Neural crest cell (in vitro differentiated cells): ENCODE measurements around the gene TMEM252. TPM values are rescaled to one million over a fixed set of nuclear protein-coding genes. Genes with fewer than 3 reads are reported as not detected.

Source experiments
- DNase-seq: peaks from one replicate; pipeline ENCODE4 v3.0.0; 2021; ENCODE audit warnings: low read depth, mixed read lengths, low spot score
- H3K27ac Mint-ChIP-seq: one replicate; pipeline ENCODE4 v1.8.0; 2021; ENCODE audit warnings: mild to moderate bottlenecking, mixed read lengths; ENCODE audit not compliant: unreplicated experiment
- H3K27me3 Mint-ChIP-seq: 2 replicates; pipeline ENCODE4 v1.8.0; 2021; ENCODE audit warnings: low read depth, mild to moderate bottlenecking, mixed read lengths
- H3K36me3 Mint-ChIP-seq: 2 replicates; pipeline ENCODE4 v1.8.0; 2021; ENCODE audit warnings: low read depth, mild to moderate bottlenecking, mixed read lengths
- H3K4me1 Mint-ChIP-seq: 2 replicates; pipeline ENCODE4 v1.8.0; 2021; ENCODE audit warnings: mixed read lengths
- H3K4me3 Mint-ChIP-seq: one replicate; pipeline ENCODE4 v1.8.0; 2021; ENCODE audit warnings: mild to moderate bottlenecking, mixed read lengths
- H3K9me3 Mint-ChIP-seq: 2 replicates; pipeline ENCODE4 v1.8.0; 2021; ENCODE audit warnings: mixed read lengths
- total RNA-seq: library from RNA; stranded (reverse); gene quantifications from 2 replicates; pipeline ENCODE4 v1.2.1, GENCODE V29; 2021
- TF ChIP-seq, protein P1 (sequence below): fragments of 200-600 bp; sonication (generic); conservative IDR thresholded peaks from 2 replicates; pipeline ENCODE4 v1.5.0; 2021; ENCODE audit warnings: antibody characterized with exemption, mild to moderate bottlenecking

Gene TMEM252
- total RNA-seq, 1 donor from 2014 or later = not detected

GRCh38 chr9:68577774-68578591 lies 37.3 kb upstream of the TMEM252 start:
- Mint-ChIP-seq H3K27me3 (peaks cover 11% of the 10 kb centered on the region), H3K36me3 (no peaks in the 10 kb centered on the region), H3K4me1 (no peaks in the 10 kb centered on the region), H3K27ac (no peak overlapping the region), H3K4me3 (no peak overlapping the region), H3K9me3 (no peaks in the 10 kb centered on the region)
- TF ChIP-seq, protein P1, sequence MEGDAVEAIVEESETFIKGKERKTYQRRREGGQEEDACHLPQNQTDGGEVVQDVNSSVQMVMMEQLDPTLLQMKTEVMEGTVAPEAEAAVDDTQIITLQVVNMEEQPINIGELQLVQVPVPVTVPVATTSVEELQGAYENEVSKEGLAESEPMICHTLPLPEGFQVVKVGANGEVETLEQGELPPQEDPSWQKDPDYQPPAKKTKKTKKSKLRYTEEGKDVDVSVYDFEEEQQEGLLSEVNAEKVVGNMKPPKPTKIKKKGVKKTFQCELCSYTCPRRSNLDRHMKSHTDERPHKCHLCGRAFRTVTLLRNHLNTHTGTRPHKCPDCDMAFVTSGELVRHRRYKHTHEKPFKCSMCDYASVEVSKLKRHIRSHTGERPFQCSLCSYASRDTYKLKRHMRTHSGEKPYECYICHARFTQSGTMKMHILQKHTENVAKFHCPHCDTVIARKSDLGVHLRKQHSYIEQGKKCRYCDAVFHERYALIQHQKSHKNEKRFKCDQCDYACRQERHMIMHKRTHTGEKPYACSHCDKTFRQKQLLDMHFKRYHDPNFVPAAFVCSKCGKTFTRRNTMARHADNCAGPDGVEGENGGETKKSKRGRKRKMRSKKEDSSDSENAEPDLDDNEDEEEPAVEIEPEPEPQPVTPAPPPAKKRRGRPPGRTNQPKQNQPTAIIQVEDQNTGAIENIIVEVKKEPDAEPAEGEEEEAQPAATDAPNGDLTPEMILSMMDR = no peak
- DNase-seq = no peak

- Mint-ChIP-seq H3K36me3 (no peaks in the 10 kb centered on the region), H3K27me3 (peaks cover 16% of the 10 kb centered on the region), H3K27ac (no peak overlapping the region), H3K9me3 (no peaks in the 10 kb centered on the region), H3K4me1 (no peaks in the 10 kb centered on the region), H3K4me3 (no peak overlapping the region)
- TF ChIP-seq, protein P1 = no peak
- DNase-seq = no peak
Measured at GRCh38 chr9:68575817-68576216, 35.1 kb upstream of the TMEM252 start.

DNA sequence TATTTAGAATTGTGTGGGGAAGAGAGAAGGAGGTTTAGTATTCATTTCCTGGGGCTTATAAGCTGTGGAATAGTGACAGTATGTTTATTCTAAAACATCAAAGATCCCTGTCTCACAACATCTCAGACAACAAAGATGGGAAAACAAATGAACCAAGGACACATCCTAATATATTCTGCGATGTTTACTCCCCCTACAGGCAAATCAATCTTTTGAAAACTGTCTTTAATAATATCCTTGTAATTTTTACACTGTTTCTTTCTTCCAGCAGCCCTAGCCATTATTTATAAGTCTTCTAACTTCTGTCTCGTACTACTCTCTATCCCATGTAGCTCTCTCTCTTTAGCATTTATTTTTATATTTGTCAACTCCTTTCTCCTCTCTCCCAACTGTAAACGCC lies 33.5 kb upstream of the TMEM252 start:
- DNase-seq = no peak
- no peak overlapping the region for H3K4me3 Mint-ChIP-seq
- TF ChIP-seq, protein P1 = peak; percentile 49
- no peaks in the 10 kb centered on the region for H3K36me3 Mint-ChIP-seq
- H3K27me3 Mint-ChIP-seq = peaks cover 26% of the 10 kb centered on the region
- no peaks in the 10 kb centered on the region for H3K9me3 Mint-ChIP-seq
- no peak overlapping the region for H3K27ac Mint-ChIP-seq
- peaks cover 8% of the 10 kb centered on the region for H3K4me1 Mint-ChIP-seq

DNA sequence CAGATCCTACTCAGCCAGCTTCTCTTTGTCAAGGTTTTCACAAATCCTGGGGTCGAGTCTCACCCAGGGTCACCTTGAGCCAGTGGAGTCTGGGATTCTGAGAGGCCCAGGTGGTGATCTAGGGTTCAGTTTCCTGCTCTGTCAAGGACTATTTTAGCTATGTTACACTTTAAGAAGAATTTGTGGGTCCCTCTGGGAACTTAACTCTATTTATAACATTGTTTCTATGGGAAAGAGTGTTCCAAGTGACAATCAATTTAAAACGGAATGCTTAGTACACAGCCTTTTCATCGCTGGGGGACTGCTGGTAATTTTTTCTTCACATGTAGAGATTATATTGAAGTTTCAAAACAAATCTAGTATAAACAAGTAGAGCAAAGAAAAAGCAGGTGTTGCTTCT lies 26.9 kb upstream of the TMEM252 start:
- Mint-ChIP-seq H3K36me3 (no peaks in the 10 kb centered on the region), H3K4me3 (no peak overlapping the region), H3K27me3 (peaks cover 62% of the 10 kb centered on the region), H3K27ac (no peak overlapping the region), H3K4me1 (peaks cover 8% of the 10 kb centered on the region), H3K9me3 (no peaks in the 10 kb centered on the region)
- no peak for DNase-seq
- TF ChIP-seq, protein P1 = no peak

GRCh38 chr9:68562461-68562860 lies 21.8 kb upstream of the TMEM252 start:
- DNase-seq = no peak
- Mint-ChIP-seq H3K9me3 (no peaks in the 10 kb centered on the region), H3K27me3 (peaks cover 58% of the 10 kb centered on the region), H3K4me1 (no peaks in the 10 kb centered on the region), H3K27ac (no peak overlapping the region), H3K36me3 (no peaks in the 10 kb centered on the region), H3K4me3 (no peak overlapping the region)
- TF ChIP-seq, protein P1 = no peak
